ENCODE results near the gene ACTRT2.

Gene ACTRT2

DNA sequence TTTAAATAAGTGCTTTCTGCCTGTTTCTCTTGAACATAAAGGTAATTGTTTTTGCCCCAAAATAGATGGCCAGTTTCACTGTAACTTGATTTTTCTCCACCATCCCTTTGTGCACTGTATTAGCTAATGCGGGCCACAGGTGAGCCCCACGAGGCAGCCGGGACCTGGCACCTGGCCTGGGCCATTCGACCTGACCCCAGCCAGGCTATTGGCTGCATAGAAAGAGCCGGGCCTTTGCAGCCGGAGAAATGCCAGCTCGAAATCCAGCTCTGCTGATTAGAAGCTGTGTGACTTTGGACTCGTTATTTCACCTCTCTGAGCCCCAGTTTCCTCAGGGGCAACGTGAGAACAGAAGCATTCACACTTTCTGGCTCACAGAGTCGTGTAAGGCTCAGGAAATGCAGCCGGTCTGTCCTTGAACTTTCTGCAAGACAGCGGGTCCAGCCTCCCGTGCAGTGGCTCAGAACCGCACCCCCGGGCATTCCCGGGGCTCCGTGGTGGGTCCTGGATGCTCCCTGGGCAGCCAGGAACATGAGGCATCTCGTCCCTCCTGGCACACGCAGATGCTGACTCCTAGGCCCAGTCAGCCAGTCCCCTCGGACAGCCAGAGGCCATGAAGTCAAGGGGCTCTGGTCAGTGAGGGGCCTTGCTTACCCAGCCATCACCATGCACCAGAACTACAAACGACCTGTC, 37.4 kb upstream of the ACTRT2 start:
- no peak for DNase-seq (ENCODE audit: low read depth)

GRCh38 chr1:2984399-2985061, 36.7 kb upstream of the ACTRT2 start:
- DNase-seq (ENCODE audit: low read depth): no peak

DNA sequence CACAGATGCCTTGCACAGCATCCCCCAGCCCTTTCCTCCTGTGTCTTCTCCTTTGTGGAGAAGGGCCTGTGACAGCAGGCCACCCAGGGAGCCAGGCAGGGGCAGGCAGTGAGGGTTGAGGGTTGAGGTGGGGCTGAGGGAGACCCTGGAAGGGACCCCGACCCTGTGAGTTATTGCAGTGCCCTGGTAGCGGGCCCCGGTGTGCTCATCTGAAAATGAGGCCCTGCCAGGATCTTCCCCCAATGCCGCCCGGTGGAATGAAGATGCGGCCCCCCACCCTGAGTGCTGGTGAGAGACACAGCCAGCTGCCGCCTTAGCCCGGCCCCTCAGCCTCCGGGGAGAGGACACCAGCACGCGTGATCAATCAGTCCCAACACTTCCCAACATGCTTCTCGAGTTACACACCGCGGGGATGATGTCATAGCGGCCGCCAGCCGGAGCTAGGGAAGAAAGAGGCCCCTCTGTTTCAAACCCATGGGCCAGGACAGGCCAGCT, 36.2 kb upstream of the ACTRT2 start:
- no peak for DNase-seq (ENCODE audit: low read depth)

- DNase-seq (ENCODE audit: low read depth): no peak
Observed at GRCh38 chr1:2985694-2986548, 35.3 kb upstream of the ACTRT2 start.

DNA sequence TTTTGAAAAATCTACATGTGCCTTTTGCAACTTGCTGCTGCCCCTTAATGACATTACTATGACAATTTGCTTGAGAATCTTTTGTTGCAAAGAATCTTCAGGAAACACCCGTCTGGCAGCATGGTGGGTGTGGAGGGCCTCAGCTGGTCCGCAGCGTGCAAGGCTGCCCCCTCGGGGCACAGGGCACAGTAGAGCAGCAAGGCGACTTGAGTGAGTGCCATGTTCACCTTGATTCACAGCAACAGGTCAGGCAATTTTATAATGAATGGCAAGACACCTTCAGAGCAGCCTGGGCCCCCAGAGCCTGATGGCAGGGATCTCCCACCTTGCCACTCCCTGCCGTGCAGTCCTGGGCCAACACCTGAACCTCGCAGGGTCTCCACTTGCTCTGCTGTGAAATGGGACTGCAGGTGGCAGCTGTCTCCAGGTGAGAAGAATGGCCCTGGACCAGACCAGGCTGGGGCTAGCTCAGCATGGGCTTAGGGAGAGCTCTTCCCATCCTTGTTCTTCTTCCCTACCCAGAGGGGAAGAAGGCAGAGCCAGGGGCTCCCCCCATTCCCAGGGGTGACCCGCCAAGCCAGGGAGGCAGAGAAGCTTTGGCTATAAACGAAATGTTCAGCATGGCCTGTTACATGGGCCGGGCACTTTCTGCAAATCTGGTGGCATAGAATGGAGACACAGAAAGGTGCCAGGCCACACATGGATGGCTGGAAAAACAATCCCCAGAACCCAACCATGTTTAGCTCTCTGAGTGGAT, 34.5 kb upstream of the ACTRT2 start:
- no peak for DNase-seq (ENCODE audit: low read depth)

GRCh38 chr1:2987773-2988172, 33.5 kb upstream of the ACTRT2 start:
- DNase-seq (ENCODE audit: low read depth): no peak

DNA sequence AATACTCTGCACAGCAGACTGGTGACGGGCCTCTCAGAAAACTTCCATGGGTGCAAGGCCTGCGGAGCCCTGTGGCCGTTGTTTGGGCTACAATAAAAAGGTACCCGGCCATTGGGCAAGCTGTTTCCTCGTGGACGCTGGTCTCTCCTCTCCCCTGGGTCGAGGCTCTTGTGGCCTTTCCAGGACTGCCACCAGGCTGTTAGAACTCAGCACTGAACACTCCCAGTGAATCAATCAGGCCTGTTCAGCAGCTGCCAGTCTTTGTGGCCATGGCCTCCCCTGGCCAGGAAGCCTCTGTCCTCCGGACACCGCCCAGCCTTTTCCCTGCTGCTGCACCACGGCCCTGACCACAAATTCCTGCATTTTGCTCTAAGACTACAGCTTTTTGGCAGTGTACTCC, 33.0 kb upstream of the ACTRT2 start:
- no peak for DNase-seq (ENCODE audit: low read depth)

GRCh38 chr1:2989185-2989584, 32.1 kb upstream of the ACTRT2 start:
- no peak for DNase-seq (ENCODE audit: low read depth)

GRCh38 chr1:2989976-2990375, 31.3 kb upstream of the ACTRT2 start:
- no peak for DNase-seq (ENCODE audit: low read depth)

DNA sequence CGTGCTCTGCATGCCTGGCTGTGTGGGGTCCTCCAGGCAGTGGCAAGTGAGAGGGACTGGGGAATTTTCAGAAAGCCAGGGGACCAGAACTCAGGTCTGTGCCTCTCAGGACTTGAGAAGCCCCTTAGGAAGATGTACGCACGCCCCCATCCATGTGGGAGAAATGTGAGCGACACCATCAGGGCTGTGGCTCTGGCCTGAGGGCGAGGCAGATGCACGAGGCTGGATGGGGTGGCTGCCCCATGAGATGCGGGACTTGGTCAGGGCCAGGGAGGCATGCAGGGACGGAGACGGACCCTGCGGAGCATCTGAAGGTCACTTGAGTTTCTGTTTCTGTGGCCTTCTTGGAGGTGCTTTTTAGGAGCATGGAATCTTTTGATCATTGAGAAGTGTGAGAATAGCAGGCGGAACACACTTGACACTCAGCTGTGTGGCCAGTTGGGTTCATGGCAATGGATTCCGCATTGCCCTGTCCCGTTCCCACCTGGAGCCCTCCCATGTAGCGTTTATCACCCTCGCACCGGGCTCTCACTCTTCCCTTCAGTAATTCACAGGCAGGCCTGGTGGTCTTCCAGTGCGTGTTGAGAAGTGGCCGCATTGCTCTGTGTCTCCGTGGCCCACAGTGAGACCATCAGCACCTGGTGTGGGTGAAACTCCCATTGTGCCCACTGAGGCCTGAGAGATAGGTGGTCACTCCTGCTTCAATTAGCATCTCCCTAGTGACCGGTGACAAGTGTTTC, 30.7 kb upstream of the ACTRT2 start:
- no peak for DNase-seq (ENCODE audit: low read depth)

DNA sequence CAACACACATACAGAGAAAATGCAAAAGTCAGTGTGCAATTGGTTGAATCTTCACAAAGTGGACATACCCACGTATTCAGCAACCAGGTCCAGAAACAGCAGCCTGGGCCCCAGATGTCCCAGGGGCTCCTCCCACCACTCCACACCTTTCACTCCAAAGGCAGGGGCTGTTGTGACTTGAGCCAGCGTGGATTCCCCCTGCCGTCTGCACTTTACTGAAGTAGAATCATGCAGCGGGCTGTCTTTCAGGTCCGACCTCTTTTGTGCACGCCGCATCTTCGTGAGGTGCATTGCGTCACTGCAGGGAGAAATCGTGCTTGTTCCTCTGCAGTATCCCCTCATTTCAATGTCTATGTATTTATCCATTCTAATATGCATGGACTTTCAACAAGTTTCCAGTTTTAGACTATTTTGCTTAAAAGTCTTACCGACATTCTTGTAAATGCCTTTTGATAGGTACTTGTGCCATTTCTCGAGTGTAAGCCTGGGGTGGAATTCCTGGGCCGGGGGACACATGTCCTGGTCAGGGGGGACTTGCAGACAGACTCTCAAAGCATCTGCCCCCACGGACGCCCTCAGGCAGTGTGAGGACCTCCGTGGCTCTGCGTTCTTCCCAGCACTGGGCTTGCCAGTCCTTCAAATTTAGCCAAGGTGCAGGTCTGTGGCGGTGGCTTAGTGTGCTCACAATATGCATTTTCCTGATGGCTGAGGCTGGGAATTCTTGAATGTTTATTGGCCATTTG, 29.3 kb upstream of the ACTRT2 start:
- no peak for DNase-seq (ENCODE audit: low read depth)

GRCh38 chr1:2998503-2999100, 22.7 kb upstream of the ACTRT2 start:
- DNase-seq (ENCODE audit: low read depth): no peak

- no peak for DNase-seq (ENCODE audit: low read depth)
Observed at GRCh38 chr1:2999138-2999537, 22.1 kb upstream of the ACTRT2 start.

DNA sequence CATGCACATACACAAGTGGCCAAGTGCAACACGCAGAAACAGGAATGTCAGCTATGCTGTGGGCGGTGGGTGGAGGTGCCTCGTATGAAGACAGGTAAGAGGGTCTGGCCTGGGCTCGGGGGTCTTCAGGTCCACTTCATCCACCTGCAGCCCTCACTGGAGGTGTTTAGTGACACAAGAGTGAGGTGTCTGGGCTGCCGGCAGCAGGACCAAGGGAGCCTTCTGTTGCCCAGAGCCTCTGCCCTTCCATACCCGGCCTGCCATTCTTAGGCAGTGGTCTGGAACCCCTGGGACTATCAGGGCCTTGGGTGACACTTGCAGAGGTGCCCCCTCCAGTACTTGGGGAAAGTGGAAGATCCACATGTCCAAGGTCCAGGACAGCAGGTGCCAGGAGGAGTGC, 21.7 kb upstream of the ACTRT2 start:
- DNase-seq (ENCODE audit: low read depth): no peak

- DNase-seq (ENCODE audit: low read depth): no peak
Observed at GRCh38 chr1:3000214-3000613, 21.1 kb upstream of the ACTRT2 start.

GRCh38 chr1:3000671-3001470, 20.4 kb upstream of the ACTRT2 start:
- no peak for DNase-seq (ENCODE audit: low read depth)

DNA sequence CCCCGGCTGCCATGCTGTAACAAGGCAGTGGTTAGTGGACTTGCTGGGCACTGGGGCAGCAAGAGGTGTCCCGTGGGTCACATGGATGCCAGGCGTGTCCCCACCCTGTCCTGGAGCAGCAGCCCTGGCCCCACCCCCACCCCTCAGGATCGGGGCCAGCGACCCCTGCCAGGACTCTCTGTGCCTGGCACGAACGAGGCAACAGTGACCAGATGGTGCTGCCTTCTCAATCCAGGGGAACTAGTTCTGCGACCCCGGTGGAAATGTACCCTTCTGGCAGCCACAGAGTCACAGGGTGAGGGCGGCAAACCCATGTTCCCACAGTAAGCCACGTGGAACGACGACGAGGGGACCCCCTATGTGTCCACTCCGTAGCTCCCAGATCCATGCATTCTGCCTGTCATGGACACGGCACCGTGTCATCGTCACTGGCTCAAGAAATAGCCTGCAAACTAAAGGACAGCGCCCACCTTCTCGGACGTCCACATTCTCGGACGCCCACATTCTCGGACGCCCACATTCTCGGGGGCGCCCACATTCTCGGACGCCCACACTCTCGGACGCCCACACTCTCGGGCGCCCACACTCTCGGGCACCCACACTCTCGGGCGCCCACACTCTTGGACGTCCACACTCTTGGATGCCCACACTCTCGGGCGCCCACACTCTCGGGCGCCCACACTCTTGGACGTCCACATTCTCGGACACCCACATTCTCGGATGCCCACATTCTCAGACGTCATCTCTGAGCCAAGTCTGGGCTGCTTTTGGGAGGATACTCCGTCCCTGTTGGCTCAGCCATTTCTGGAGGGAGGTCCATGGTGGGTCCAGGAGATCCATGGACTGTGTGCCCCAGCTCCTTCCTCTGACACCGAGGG, 19.6 kb upstream of the ACTRT2 start:
- no peak for DNase-seq (ENCODE audit: low read depth)

DNA sequence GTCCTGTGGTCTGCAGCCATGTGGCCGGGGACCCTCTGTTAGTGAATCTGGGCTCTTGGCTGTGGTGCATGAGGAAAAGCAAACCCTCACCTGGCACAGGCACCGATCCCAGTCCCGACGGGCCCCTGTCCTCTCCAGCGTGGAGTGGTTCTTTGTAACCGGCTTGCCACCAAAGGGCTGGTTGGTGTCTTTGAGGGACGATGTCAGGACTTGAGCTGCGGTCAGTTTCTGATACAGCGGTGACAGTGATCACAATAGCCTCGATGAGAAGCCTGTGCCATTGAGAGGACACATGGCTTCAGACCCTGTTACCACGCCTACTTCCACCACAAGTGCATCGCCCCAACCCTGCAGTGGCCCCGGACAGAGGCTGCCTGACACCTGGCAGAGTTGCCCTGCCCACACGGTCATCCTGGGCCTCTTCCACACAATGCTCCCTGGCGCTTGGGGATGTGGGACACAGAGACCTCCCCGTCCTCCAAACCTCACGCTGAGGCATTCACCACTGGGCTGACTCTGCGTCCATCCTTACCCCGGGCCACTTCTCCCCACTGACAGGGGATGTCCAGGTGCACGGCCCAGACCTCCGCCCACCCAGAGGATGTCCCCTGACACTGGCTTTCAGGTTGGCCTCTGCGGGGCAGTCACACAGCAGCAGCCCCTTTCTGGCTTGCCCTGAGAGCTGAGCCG, 18.8 kb upstream of the ACTRT2 start:
- DNase-seq (ENCODE audit: low read depth): no peak

Data from GM04503 (cell line).